ENCODE measurements around the gene CMIP.
"Not testable (repeated sequence)": the region's sequence is repeated elsewhere in the genome, so short reads cannot be mapped to it uniquely, and the experiment has no call there.

CMIP gene

GRCh38 chr16:81737885-81738536 lies 293.4 kb downstream of the CMIP start:
- DNase-seq = peak; percentile 88

DNA sequence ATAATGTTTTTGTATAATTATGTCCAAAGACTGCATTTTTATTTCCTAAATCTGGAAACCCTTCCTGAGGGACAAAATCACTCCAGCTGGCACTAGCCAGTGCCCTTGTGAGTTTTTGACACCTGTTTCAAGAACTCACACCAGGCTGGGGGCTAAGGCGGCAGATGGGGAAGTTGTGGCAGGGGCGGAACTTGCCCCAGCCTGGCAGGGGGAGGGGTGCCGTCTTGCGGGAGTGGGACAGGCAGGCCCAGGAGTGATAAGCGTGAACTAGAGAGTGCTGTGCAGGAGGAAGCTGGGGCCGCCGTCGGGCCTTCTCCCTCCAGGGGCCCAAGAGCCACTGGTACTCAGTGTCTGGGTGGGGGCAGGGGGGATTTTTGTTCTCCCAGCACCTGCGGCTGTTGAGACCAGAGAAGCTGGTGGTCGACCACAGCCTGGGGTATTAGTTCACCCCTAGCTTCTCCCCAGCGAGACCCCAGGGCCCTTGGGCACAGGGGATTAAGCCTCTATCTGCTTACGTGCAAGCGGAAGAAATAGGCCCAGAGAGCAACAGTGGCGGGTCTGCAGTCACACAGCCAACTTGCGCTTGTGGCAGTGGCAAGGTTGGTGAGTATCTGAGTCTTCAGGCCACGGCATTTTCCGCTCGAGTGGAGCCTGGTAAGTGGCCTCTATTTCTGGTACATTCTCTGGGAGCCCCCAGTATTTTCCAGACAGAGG lies 294.3 kb downstream of the CMIP start:
- peak; percentile 24 for DNase-seq

- DNase-seq = no peak
These were observed 294.9 kb downstream of the CMIP start for GRCh38 chr16:81739503-81739902.

- no peak for DNase-seq
These were observed 295.6 kb downstream of the CMIP start for GRCh38 chr16:81740169-81740568.

- not testable (repeated sequence) for DNase-seq
These were observed 296.8 kb downstream of the CMIP start for GRCh38 chr16:81741430-81741770.

DNA sequence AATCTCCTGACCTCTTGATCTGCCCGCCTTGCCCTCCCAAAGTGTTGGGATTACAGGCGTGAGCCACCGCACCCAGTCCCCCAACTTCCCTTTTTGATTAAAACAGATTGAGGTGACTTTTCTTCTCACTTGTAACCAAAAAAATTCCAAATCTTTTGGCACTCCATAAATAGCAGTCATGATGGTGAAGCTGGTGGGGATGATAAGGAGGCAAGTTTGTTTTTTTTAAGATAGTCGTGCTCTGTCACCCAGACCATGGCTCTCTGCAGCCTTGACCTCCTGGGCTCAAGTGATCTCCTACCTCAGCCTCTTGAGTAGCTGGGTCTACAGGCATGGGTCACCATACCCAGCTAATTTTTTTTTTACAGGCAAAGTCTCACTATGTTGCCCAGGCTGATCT lies 299.8 kb downstream of the CMIP start:
- DNase-seq = no peak

GRCh38 chr16:81744911-81745310 lies 300.3 kb downstream of the CMIP start:
- no peak for DNase-seq

- peak; percentile 82 for DNase-seq
These were observed 301.3 kb downstream of the CMIP start for GRCh38 chr16:81745704-81746558.

DNA sequence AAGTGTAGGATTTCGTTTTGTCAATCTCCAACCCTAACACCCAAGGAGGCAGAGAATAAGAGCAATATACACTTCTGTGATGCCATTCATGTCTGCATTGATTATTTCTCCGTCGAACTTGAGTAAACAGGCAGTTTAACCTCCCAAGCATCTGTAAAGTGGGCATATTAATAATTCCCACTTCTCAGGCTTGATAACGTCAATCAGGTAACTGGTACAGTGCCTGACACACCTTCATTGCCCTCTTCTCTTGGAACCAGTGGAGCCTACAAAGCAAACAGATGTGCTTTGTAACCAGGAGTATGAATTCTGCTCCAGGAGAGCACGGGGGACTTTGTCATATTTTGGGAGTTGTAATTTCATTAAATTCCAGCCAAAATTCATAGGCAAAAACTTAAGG lies 302.0 kb downstream of the CMIP start:
- no peak for DNase-seq

DNA sequence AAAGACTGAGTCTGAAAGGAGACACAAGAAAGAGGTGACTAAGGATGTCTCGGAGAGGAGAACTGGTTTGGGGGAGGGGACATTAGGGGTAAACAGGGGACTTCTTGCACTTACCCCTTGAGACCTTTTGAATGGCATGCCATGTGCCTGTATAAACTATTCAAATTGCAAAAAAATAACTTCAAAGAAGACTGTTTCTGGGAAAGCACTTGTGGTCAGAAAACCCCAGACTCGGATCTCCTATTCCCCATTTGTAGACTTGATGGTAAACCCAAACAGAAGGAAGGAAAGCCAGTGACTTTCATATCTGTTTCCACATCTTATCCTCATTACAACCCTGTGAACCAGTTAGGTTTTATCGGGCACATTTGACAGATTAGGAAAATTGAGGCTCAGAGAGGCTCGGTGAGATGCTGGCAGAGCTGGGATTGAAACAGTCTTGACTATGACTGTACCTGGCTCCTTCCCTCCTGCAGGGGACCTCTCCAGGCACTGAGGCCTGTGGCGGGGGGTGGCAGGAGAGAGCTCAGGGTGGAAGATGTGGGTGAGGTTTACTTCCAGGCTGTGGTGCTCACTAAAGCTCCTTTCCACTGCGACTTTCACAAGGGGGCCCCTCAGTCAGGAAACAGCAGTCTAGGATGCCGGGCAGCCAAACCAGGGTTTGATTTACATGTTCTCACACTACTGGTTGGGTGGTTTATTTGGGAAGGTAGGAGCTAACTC lies 304.0 kb downstream of the CMIP start:
- no peak for DNase-seq

GRCh38 chr16:81752225-81752875 lies 307.7 kb downstream of the CMIP start:
- DNase-seq = peak; percentile 37

GRCh38 chr16:81752876-81753227 lies 308.2 kb downstream of the CMIP start:
- DNase-seq = no peak

DNA sequence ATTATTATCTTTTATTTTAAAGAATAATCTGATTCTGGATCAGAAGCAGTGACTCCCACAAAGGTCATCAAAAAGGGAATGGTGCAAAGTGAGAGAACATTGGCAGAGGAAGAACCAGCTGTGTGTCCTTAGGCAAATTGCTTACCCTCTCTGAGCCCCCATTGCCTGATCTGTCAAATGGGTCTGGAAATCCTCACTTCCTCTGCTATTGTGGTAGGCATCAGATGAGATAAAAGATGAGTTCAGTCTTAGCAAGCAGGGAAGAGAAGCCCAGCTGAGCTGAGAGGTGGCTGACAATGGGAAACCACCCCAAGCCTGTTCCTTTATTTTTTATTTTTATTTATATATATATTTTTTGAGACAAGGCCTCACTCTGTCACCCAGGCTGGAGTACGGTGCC lies 310.2 kb downstream of the CMIP start:
- DNase-seq = no peak

DNA sequence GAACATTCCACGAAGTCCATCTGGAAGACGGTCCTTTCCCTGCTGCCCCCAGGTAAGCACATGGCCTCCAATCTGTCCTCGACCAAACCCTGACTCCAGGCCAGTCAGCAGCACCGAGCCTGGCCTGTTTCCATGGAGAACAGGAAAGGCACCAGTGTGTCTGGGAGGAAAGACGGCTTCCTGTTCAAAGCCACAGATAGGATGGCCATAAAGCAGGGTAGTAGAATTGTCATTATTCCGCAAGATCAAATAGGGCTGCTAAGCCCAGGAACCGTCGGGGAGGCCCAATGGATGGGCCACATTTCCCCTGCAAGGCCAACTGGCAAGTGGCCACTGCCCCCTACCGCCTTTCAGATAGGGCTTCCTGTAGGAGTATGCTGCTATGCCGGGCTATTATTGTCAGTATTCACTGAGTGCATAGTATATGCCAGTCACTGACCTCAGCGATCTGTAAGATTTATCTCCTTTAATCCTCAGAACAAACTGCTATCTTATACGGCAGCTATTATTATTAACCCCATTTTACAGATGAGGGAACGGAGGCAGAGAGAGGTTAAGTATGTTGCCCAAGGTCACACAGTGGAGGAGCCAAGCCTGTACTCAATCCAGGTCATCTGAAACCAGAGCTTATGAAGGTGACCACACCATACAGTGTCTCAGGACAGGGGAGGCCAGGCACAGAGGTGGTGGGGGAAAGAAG lies 311.5 kb downstream of the CMIP start:
- DNase-seq = no peak

DNA sequence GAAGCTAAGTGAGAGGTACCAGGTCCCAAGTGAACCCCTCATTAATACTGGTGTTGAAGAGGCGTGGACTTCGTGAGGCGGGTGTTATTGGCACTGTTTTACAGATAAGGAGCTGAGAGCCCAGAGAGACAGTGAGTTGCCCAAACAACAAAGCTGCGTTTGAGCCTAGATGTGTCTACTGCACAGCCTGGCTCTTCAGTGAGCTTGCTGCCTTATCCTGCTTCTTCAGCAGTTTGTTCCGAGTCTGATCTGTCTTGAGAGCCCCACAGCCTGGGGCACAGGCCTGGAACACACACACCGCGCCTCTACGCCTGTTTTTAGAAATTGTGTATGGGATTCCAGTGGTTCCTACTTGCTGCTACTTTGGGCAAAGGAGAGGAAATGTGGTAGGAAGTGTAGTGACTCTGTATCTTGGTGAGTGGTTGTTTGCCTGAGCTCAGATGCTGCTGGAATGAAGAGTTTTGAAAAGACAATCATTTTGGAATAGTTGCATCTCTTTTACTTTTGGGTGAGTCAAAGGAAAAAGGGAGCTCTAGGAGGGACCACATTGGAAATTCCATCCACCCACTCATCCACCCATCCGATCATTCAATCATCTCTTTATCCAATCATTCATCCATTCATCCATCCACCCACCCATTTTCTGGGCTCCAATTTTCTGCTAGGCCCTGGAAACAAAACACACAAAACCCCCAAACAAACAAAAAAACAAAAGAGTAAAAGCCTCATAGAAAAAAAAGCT lies 312.2 kb downstream of the CMIP start:
- no peak for DNase-seq

GRCh38 chr16:81758376-81758775 lies 313.8 kb downstream of the CMIP start:
- no peak for DNase-seq

Measured in CD4-positive, alpha-beta T cell treated with Interleukin-10 for 1 hour (primary cell).